ENCODE results near the gene GADD45A.
A peak's percentile ranks its signal among the peaks of the same experiment; 100 is the strongest.

Gene GADD45A

GRCh38 chr1:67679691-67680090, 5.3 kb upstream of the GADD45A start:
- Mint-ChIP-seq H3K4me3 (no peak overlapping the region), H3K4me1 (peaks cover 14% of the 10 kb centered on the region), H3K27me3 (no peaks in the 10 kb centered on the region), H3K36me3 (no peaks in the 10 kb centered on the region), H3K27ac (no peak overlapping the region), H3K9me3 (no peaks in the 10 kb centered on the region)
- no peak for ATAC-seq

GRCh38 chr1:67680486-67680885, 4.5 kb upstream of the GADD45A start:
- H3K4me3 Mint-ChIP-seq = no peak overlapping the region
- no peak for ATAC-seq
- H3K27me3 Mint-ChIP-seq = no peaks in the 10 kb centered on the region
- H3K27ac Mint-ChIP-seq = no peak overlapping the region
- H3K9me3 Mint-ChIP-seq = no peaks in the 10 kb centered on the region
- H3K36me3 Mint-ChIP-seq = no peaks in the 10 kb centered on the region
- H3K4me1 Mint-ChIP-seq = peaks cover 14% of the 10 kb centered on the region

GRCh38 chr1:67682659-67683197, 2.3 kb upstream of the GADD45A start:
- Mint-ChIP-seq H3K4me3 (no peak overlapping the region), H3K36me3 (peaks cover 3% of the 10 kb centered on the region), H3K4me1 (peaks cover 25% of the 10 kb centered on the region), H3K9me3 (no peaks in the 10 kb centered on the region), H3K27me3 (no peaks in the 10 kb centered on the region), H3K27ac (no peak overlapping the region)
- ATAC-seq = no peak

- H3K9me3 Mint-ChIP-seq = no peaks in the 10 kb centered on the region
- no peak for ATAC-seq
- H3K4me3 Mint-ChIP-seq = no peak overlapping the region
- H3K27me3 Mint-ChIP-seq = no peaks in the 10 kb centered on the region
- peaks cover 7% of the 10 kb centered on the region for H3K36me3 Mint-ChIP-seq
- H3K27ac Mint-ChIP-seq = no peak overlapping the region
- H3K4me1 Mint-ChIP-seq = peaks cover 25% of the 10 kb centered on the region
These were observed 1.7 kb upstream of the GADD45A start for GRCh38 chr1:67683316-67683715.

- peak overlapping the region; percentile 78 for H3K27ac Mint-ChIP-seq
- peaks cover 12% of the 10 kb centered on the region for H3K36me3 Mint-ChIP-seq
- H3K27me3 Mint-ChIP-seq = no peaks in the 10 kb centered on the region
- peaks cover 25% of the 10 kb centered on the region for H3K4me1 Mint-ChIP-seq
- ATAC-seq = no peak
- H3K4me3 Mint-ChIP-seq = peak overlapping the region; percentile 90
- no peaks in the 10 kb centered on the region for H3K9me3 Mint-ChIP-seq
These were observed 1.1 kb upstream of the GADD45A start for GRCh38 chr1:67683766-67684525.

GRCh38 chr1:67684526-67685066, 405 bp upstream of the GADD45A start:
- Mint-ChIP-seq H3K27me3 (no peaks in the 10 kb centered on the region), H3K4me3 (peak overlapping the region; percentile 90), H3K9me3 (no peaks in the 10 kb centered on the region), H3K36me3 (peaks cover 12% of the 10 kb centered on the region), H3K27ac (peak overlapping the region; percentile 78), H3K4me1 (peaks cover 25% of the 10 kb centered on the region)
- no peak for ATAC-seq

- no peaks in the 10 kb centered on the region for H3K9me3 Mint-ChIP-seq
- H3K27ac Mint-ChIP-seq = peak overlapping the region; percentile 78
- H3K4me1 Mint-ChIP-seq = peaks cover 25% of the 10 kb centered on the region
- H3K4me3 Mint-ChIP-seq = peak overlapping the region; percentile 90
- peaks cover 12% of the 10 kb centered on the region for H3K36me3 Mint-ChIP-seq
- no peaks in the 10 kb centered on the region for H3K27me3 Mint-ChIP-seq
- ATAC-seq = peak; percentile 49
These were observed 711 bp downstream of the GADD45A start for GRCh38 chr1:67685558-67686266.

GRCh38 chr1:67686267-67687197, 1.5 kb downstream of the GADD45A start:
- peak overlapping the region; percentile 90 for H3K4me3 Mint-ChIP-seq
- H3K27ac Mint-ChIP-seq = peak overlapping the region; percentile 78
- H3K4me1 Mint-ChIP-seq = peaks cover 25% of the 10 kb centered on the region

GRCh38 chr1:67687198-67687545, 2.2 kb downstream of the GADD45A start:
- H3K9me3 Mint-ChIP-seq = no peaks in the 10 kb centered on the region
- H3K27me3 Mint-ChIP-seq = no peaks in the 10 kb centered on the region
- H3K4me1 Mint-ChIP-seq = peaks cover 25% of the 10 kb centered on the region
- H3K36me3 Mint-ChIP-seq = peaks cover 12% of the 10 kb centered on the region
- peak overlapping the region; percentile 78 for H3K27ac Mint-ChIP-seq
- peak overlapping the region; percentile 90 for H3K4me3 Mint-ChIP-seq
- no peak for ATAC-seq

More at GRCh38 chr1:67686267-67687197, 1.5 kb downstream of the GADD45A start:
- ATAC-seq = peak; percentile 1
- H3K36me3 Mint-ChIP-seq = peaks cover 12% of the 10 kb centered on the region
- no peaks in the 10 kb centered on the region for H3K27me3 Mint-ChIP-seq
- H3K9me3 Mint-ChIP-seq = no peaks in the 10 kb centered on the region

- no peaks in the 10 kb centered on the region for H3K9me3 Mint-ChIP-seq
- H3K4me1 Mint-ChIP-seq = peaks cover 25% of the 10 kb centered on the region
- ATAC-seq = no peak
- no peak overlapping the region for H3K27ac Mint-ChIP-seq
- H3K36me3 Mint-ChIP-seq = peaks cover 12% of the 10 kb centered on the region
- no peak overlapping the region for H3K4me3 Mint-ChIP-seq
- no peaks in the 10 kb centered on the region for H3K27me3 Mint-ChIP-seq
These were observed 2.6 kb downstream of the GADD45A start for GRCh38 chr1:67687649-67688048.

- H3K27ac Mint-ChIP-seq = no peak overlapping the region
These were observed 3.7 kb downstream of the GADD45A start for GRCh38 chr1:67688526-67689219.

GRCh38 chr1:67689267-67690017, 4.4 kb downstream of the GADD45A start:
- Mint-ChIP-seq H3K36me3 (peaks cover 12% of the 10 kb centered on the region), H3K27ac (no peak overlapping the region), H3K4me1 (peaks cover 13% of the 10 kb centered on the region), H3K27me3 (no peaks in the 10 kb centered on the region), H3K9me3 (no peaks in the 10 kb centered on the region), H3K4me3 (no peak overlapping the region)
- ATAC-seq = no peak

More at GRCh38 chr1:67688526-67689219, 3.7 kb downstream of the GADD45A start:
- no peak for ATAC-seq
- Mint-ChIP-seq H3K9me3 (no peaks in the 10 kb centered on the region), H3K36me3 (peaks cover 12% of the 10 kb centered on the region), H3K4me3 (no peak overlapping the region), H3K4me1 (peaks cover 21% of the 10 kb centered on the region), H3K27me3 (no peaks in the 10 kb centered on the region)

- no peak for ATAC-seq
- Mint-ChIP-seq H3K27ac (no peak overlapping the region), H3K9me3 (no peaks in the 10 kb centered on the region), H3K4me3 (no peak overlapping the region), H3K36me3 (peaks cover 12% of the 10 kb centered on the region), H3K4me1 (peaks cover 12% of the 10 kb centered on the region), H3K27me3 (no peaks in the 10 kb centered on the region)
These were observed 5.0 kb downstream of the GADD45A start for GRCh38 chr1:67690018-67690363.

- no peak for ATAC-seq
- peaks cover 12% of the 10 kb centered on the region for H3K4me1 Mint-ChIP-seq
- H3K9me3 Mint-ChIP-seq = no peaks in the 10 kb centered on the region
- no peak overlapping the region for H3K4me3 Mint-ChIP-seq
- no peak overlapping the region for H3K27ac Mint-ChIP-seq
- H3K27me3 Mint-ChIP-seq = no peaks in the 10 kb centered on the region
- peaks cover 12% of the 10 kb centered on the region for H3K36me3 Mint-ChIP-seq
These were observed 5.4 kb downstream of the GADD45A start for GRCh38 chr1:67690411-67690810.

Measured in stimulated activated memory B cell treated with anti-CD40 and anti-IgM and Interleukin-4, amounts not matched to agents 10 μg/mL and 1 μg/mL and 100 μg/mL, for 72 hours (primary cell).